ENCODE measurements around the gene LPCAT1.

DNA sequence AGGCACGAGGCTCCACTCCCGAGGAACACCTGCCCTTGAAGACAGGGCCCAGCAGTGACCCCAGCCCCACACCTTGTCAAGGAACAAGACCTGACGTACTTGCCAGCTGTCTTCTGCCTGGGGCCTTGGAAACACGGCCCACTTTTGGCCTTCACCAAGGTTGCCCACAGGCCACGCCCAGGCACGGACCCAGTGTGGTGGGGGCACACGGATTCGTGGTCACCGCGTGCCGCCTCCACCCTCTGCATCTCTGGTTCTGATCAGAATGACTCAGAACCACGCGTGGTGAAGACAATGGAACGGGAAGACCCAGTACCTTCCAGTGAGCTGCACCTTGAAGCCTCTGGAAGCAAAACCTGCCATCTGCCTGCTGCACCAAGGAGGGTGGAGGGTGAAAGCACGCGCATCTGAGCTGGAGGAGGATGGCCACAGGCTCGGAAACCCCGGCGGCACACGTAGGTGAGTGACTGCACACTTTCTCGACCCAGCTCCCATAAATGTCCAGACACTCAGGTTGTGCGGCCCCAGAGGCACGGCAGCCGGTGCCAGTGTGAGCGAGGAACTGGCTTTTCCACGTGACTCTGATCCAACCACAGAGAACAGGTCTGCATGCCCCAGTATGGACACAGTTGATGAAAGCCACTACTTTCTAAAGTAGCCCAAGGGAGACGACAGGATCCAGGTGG is 36.5 kb downstream of the LPCAT1 start:
- no peak for TF ChIP-seq POLR2A (IDR thresholded peaks at IDR 0.05)
- TF ChIP-seq, protein P1, sequence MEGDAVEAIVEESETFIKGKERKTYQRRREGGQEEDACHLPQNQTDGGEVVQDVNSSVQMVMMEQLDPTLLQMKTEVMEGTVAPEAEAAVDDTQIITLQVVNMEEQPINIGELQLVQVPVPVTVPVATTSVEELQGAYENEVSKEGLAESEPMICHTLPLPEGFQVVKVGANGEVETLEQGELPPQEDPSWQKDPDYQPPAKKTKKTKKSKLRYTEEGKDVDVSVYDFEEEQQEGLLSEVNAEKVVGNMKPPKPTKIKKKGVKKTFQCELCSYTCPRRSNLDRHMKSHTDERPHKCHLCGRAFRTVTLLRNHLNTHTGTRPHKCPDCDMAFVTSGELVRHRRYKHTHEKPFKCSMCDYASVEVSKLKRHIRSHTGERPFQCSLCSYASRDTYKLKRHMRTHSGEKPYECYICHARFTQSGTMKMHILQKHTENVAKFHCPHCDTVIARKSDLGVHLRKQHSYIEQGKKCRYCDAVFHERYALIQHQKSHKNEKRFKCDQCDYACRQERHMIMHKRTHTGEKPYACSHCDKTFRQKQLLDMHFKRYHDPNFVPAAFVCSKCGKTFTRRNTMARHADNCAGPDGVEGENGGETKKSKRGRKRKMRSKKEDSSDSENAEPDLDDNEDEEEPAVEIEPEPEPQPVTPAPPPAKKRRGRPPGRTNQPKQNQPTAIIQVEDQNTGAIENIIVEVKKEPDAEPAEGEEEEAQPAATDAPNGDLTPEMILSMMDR (IDR thresholded peaks at IDR 0.05) = no peak

All from Peyer's patch (tissue), 4 donors.